H1 (cell line): ENCODE results near the gene TEF. TPM values are rescaled to one million over a fixed set of nuclear protein-coding genes. Genes with fewer than 3 reads are reported as not detected.

Experiments
- CTCF ChIA-PET: fragments of 300-600 bp; sonication (Branson Sonifier 250); formaldehyde crosslinking; loops from one replicate; lab custom pipeline; 2021; ENCODE audit not compliant: partially characterized antibody; lab: Charles Lee
- POLR2A ChIA-PET: fragments of 300-600 bp; sonication (Branson Sonifier 250); formaldehyde crosslinking; loops from one replicate; lab custom pipeline; 2021; ENCODE audit warnings: inconsistent platforms; ENCODE audit not compliant: partially characterized antibody; lab: Charles Lee
- DNase-seq, 2 experiments: peaks; one replicate each; pipeline versions ENCODE4 v3.0.0 to v3.0.0-alpha.2; 2010 to 2022; ENCODE audit warnings: low spot score in 2 of 2, low read depth in 1 of 2, mixed read lengths in 1 of 2
- FAIRE-seq: peaks from 2 replicates; lab custom pipeline; 2011; peaks lifted over from hg19 to GRCh38; lab: Jason Lieb, UNC
- H2AFZ ChIP-seq: 2 replicates; pipeline ENCODE4 v1.8.1; 2012; ENCODE audit warnings: low read length, inconsistent platforms
- H2AK5ac ChIP-seq: 2 replicates; pipeline ENCODE4 v1.6.1; 2013; ENCODE audit warnings: low read depth, low read length
- H2BK120ac ChIP-seq: replicated peaks from 2 replicates; pipeline ENCODE3; 2013; ENCODE audit warnings: low read depth, low read length, inconsistent platforms
- H2BK12ac ChIP-seq: 2 replicates; pipeline ENCODE4 v1.6.1; 2013; ENCODE audit warnings: low read depth, low read length
- H2BK15ac ChIP-seq: 2 replicates; pipeline ENCODE4 v1.6.1; 2013; ENCODE audit warnings: low read length
- H2BK20ac ChIP-seq: 2 replicates; pipeline ENCODE4 v1.6.1; 2013; ENCODE audit warnings: low read length
- H2BK5ac ChIP-seq: 2 replicates; pipeline ENCODE4 v1.6.1; 2013; ENCODE audit warnings: low read depth, low read length
- H3K14ac ChIP-seq: 2 replicates; pipeline ENCODE4 v1.6.1; 2013; ENCODE audit warnings: inconsistent platforms; ENCODE audit not compliant: insufficient read length
- H3K18ac ChIP-seq: 2 replicates; pipeline ENCODE4 v1.6.1; 2013; ENCODE audit warnings: low read length; ENCODE audit errors: extremely low read depth
- H3K23ac ChIP-seq: 2 replicates; pipeline ENCODE4 v1.6.1; 2013; ENCODE audit warnings: inconsistent platforms; ENCODE audit not compliant: insufficient read length
- H3K23me2 ChIP-seq: 2 replicates; pipeline ENCODE4 v1.6.1; 2013; ENCODE audit warnings: low read depth, low read length
- H3K27ac ChIP-seq: 2 replicates; pipeline ENCODE4 v1.6.1; 2011; ENCODE audit warnings: low read depth, low read length, inconsistent platforms
- H3K27me3 ChIP-seq, 4 experiments: replicated peaks in 1 of 4; 1 replicate in 1 of 4; 2 replicates in 3 of 4; pipeline versions ENCODE4 v1.6.1 to v1.8.1; 2011 to 2013; ENCODE audit warnings: low read length in 3 of 4, mild to moderate bottlenecking in 3 of 4, inconsistent platforms in 2 of 4, mixed read lengths in 2 of 4, moderate library complexity in 1 of 4; ENCODE audit not compliant: control insufficient read depth in 3 of 4, insufficient read depth in 3 of 4; ENCODE audit errors: extremely low read depth in 1 of 4
- H3K36me3 ChIP-seq, 4 experiments: 2 replicates each; pipeline versions ENCODE4 v1.6.1 to v1.8.1; 2011 to 2013; ENCODE audit warnings: mild to moderate bottlenecking in 4 of 4, low read length in 3 of 4, moderate library complexity in 2 of 4, control low read depth in 1 of 4, inconsistent platforms in 1 of 4; ENCODE audit not compliant: insufficient read depth in 4 of 4, control insufficient read depth in 2 of 4
- H3K4ac ChIP-seq: replicated peaks from 2 replicates; pipeline ENCODE3; 2013; ENCODE audit warnings: low read length, low read depth, mixed read lengths, inconsistent platforms; ENCODE audit not compliant: insufficient read length
- H3K4me1 ChIP-seq, 4 experiments: replicated peaks in 1 of 4; 1 replicate in 1 of 4; 2 replicates in 3 of 4; pipeline versions ENCODE4 v1.6.1 to v1.8.1; 2011 to 2013; ENCODE audit warnings: low read length in 3 of 4, inconsistent platforms in 2 of 4, mixed read lengths in 1 of 4; ENCODE audit not compliant: insufficient read depth in 4 of 4, control insufficient read depth in 3 of 4
- H3K4me2 ChIP-seq, 2 experiments: 2 replicates each; pipeline versions ENCODE4 v1.6.1 to v1.8.1; 2011 to 2013; ENCODE audit warnings: low read depth in 2 of 2, low read length in 2 of 2, control low read depth in 1 of 2, inconsistent platforms in 1 of 2, mild to moderate bottlenecking in 1 of 2; ENCODE audit not compliant: insufficient read depth in 1 of 2
- H3K4me3 ChIP-seq, 4 experiments: fragments of 200-600, 300-600 bp in 1 of 4; sonication (generic), shearing (Covaris generic), sonication (Bioruptor Twin) in 1 of 4; 2 replicates each; pipeline versions ENCODE4 v1.5.1 to v1.8.1; 2011 to 2016; ENCODE audit warnings: low read length in 4 of 4, low read depth in 3 of 4, control low read depth in 2 of 4, inconsistent platforms in 2 of 4, mild to moderate bottlenecking in 2 of 4, mixed read lengths in 1 of 4, moderate library complexity in 1 of 4; ENCODE audit not compliant: insufficient read depth in 2 of 4; ENCODE audit errors: extremely low read depth in 1 of 4
- H3K56ac ChIP-seq: replicated peaks from 2 replicates; pipeline ENCODE3; 2013; ENCODE audit warnings: low read depth, mild to moderate bottlenecking, mixed read lengths, low read length, inconsistent platforms; ENCODE audit not compliant: insufficient read length
- H3K79me1 ChIP-seq: 2 replicates; pipeline ENCODE4 v1.6.1; 2013; ENCODE audit warnings: low read depth, low read length, control low read depth
- H3K79me2 ChIP-seq, 2 experiments: 2 replicates each; pipeline versions ENCODE4 v1.6.1 to v1.8.1; 2012 to 2013; ENCODE audit warnings: low read length in 2 of 2, mild to moderate bottlenecking in 2 of 2, inconsistent platforms in 1 of 2; ENCODE audit not compliant: insufficient read depth in 2 of 2, control insufficient read depth in 1 of 2
- H3K9ac ChIP-seq, 4 experiments: replicated peaks in 1 of 4; 1 replicate in 1 of 4; 2 replicates in 3 of 4; pipeline versions ENCODE4 v1.6.1 to v1.8.1; 2011 to 2013; ENCODE audit warnings: low read depth in 3 of 4, low read length in 3 of 4, control low read depth in 2 of 4, mild to moderate bottlenecking in 2 of 4, moderate library complexity in 2 of 4, inconsistent platforms in 1 of 4; ENCODE audit errors: extremely low read depth in 1 of 4
- H3K9me3 ChIP-seq, 2 experiments: 2 replicates each; pipeline versions ENCODE4 v1.6.1 to v1.8.1; 2012 to 2013; ENCODE audit warnings: mild to moderate bottlenecking in 2 of 2, moderate library complexity in 2 of 2, control low read depth in 1 of 2, inconsistent platforms in 1 of 2, low read depth in 1 of 2, low read length in 1 of 2, mixed read lengths in 1 of 2; ENCODE audit not compliant: insufficient read depth in 2 of 2
- H4K20me1 ChIP-seq, 2 experiments: replicated peaks in 1 of 2; 2 replicates each; pipeline versions ENCODE3 to v1.8.1; 2011 to 2013; ENCODE audit warnings: inconsistent platforms in 2 of 2, low read length in 2 of 2, mild to moderate bottlenecking in 1 of 2; ENCODE audit not compliant: insufficient read depth in 2 of 2, control insufficient read depth in 1 of 2
- H4K5ac ChIP-seq: 2 replicates; pipeline ENCODE4 v1.6.1; 2013; ENCODE audit warnings: low read length, low read depth, mixed read lengths, inconsistent platforms; ENCODE audit not compliant: insufficient read length
- H4K8ac ChIP-seq: 2 replicates; pipeline ENCODE4 v1.8.0; 2013; ENCODE audit warnings: mild to moderate bottlenecking, moderate library complexity, low read length, inconsistent platforms; ENCODE audit not compliant: insufficient read depth; ENCODE audit errors: extremely low read depth
- H4K91ac ChIP-seq: replicated peaks from 2 replicates; pipeline ENCODE3; 2013; ENCODE audit warnings: low read length, mixed read lengths, inconsistent platforms; ENCODE audit not compliant: insufficient read length
- CBX5 ChIP-seq: fragments of 300-800, 300-1000 bp; sonication (generic); IDR thresholded peaks from 2 replicates; pipeline ENCODE4 v1.7.1; 2016; ENCODE audit warnings: antibody characterized with exemption, low read length, low read depth
- HDAC2 ChIP-seq, 2 experiments: fragments of 300-600 bp in 1 of 2; sonication (generic) in 1 of 2; IDR thresholded peaks; 2 replicates each; pipeline ENCODE4 v1.6.1; 2011 to 2012; ENCODE audit warnings: low read depth in 2 of 2, low read length in 2 of 2, mild to moderate bottlenecking in 2 of 2, moderate library complexity in 2 of 2, borderline replicate concordance in 1 of 2, inconsistent platforms in 1 of 2
- PHF8 ChIP-seq: fragments of 200-600 bp; sonication (generic); conservative IDR thresholded peaks from 2 replicates; pipeline ENCODE4 v1.7.1; 2012; ENCODE audit warnings: low read depth, mild to moderate bottlenecking, inconsistent platforms, low read length, moderate library complexity
- RFX5 ChIP-seq: IDR thresholded peaks from 2 replicates; pipeline ENCODE4 v1.6.1; 2011; ENCODE audit warnings: low read depth, low read length, improper control_type of control experiment, borderline replicate concordance
- SRF ChIP-seq: IDR thresholded peaks from 2 replicates; pipeline ENCODE4 v1.6.1; 2011; ENCODE audit warnings: mild to moderate bottlenecking, low read depth, low read length, moderate library complexity
- WGBS, 2 experiments: shearing (Covaris generic) in 1 of 2; methylation state at CpG; one replicate each; pipeline versions ENCODE4 v1.1.6 to v1.1.7; 2013 to 2015; ENCODE audit warnings: low lambda C conversion rate in 2 of 2, mixed read lengths in 2 of 2, inconsistent platforms in 1 of 2, low coverage in 1 of 2, missing lambda C conversion rate in 1 of 2; ENCODE audit not compliant: insufficient replicate concordance in 2 of 2, insufficient coverage in 1 of 2, insufficient read length in 1 of 2; ENCODE audit errors: extremely low coverage in 1 of 2, missing lambda C conversion rate in 1 of 2; 5-methylcytosine and 5-hydroxymethylcytosine counted together
- polyA plus RNA-seq, 7 experiments: library from polyadenylated mRNA; depleted of rRNA in 3 of 7; stranded (reverse) in 5 of 7; unstranded in 2 of 7; fragments of >200 nt in 5 of 7; fragments of 200-250 nt in 2 of 7; gene quantifications; 1 replicate in 5 of 7; 2 replicates in 1 of 7; 4 replicates in 1 of 7; pipeline versions ENCODE4 v1.2.1 to v1.2.3, GENCODE V29; 2011 to 2013; ENCODE audit warnings: missing spikeins in 2 of 7, mixed read lengths in 2 of 7
- total RNA-seq: library from RNA; stranded (reverse); fragmentation: NEBNext Ultra II Directional; extraction: Animal tissue kit (Norgen Biotek cat#: 25700); gene quantifications from 2 replicates; pipeline ENCODE4 v1.2.1, GENCODE V29; 2021

TEF gene
- total and polyA plus RNA-seq, 2 of the 8 experiments (the other 6 are each of a cell fraction or from before 2014, with no cell fraction given): 7.4 to 9.0 TPM

- WGBS, 2 experiments: 95% methylated on average over 6 of the region's 6 CpGs; no CpG with 5 or more reads in 1 of the 2 experiments
- Histone ChIP-seq H3K4me3 (no peak overlapping the region), H3K36me3 (no peaks in the 10 kb centered on the region; a peak in 1 of 8 replicates), H4K5ac (no peak overlapping the region), H3K9me3 (no peaks in the 10 kb centered on the region), H3K14ac (no peak overlapping the region), H3K23me2 (no peaks in the 10 kb centered on the region), H2BK12ac (0 out of 2 replicates have a peak overlapping the region, but pooled peaks have one; percentile 68), H2BK20ac (no peak overlapping the region), H2BK15ac (no peak overlapping the region), H2AFZ (no peak overlapping the region), H3K79me2 (no peaks in the 10 kb centered on the region), H3K4ac (no peak overlapping the region), H3K27me3 (no peaks in the 10 kb centered on the region; a peak in 1 of 7 replicates), H4K8ac (no peak overlapping the region), H2AK5ac (no peak overlapping the region), H2BK5ac (no peak overlapping the region), H3K79me1 (no peaks in the 10 kb centered on the region), H3K56ac (no peak overlapping the region), H2BK120ac (no peak overlapping the region), H4K91ac (peak overlapping the region; percentile 17), H3K18ac (no peak overlapping the region), H3K27ac (no peak overlapping the region), H3K4me2 (peak overlapping the region in 1 of 2 experiments; percentile 3; a peak in 1 of 4 replicates), H3K4me1 (peaks cover 10 to 30% (median 22%) of the 10 kb centered on the region in 4 experiments), H3K9ac (no peak overlapping the region), H4K20me1 (peaks cover 0 to 2% of the 10 kb centered on the region in 2 experiments), H3K23ac (no peak overlapping the region)
- CTCF ChIA-PET: interaction anchor here (1.5 to 2.2 kb wide), 2 partner anchors 40 to 153 kb away, joined by 6 to 7 read pairs; no protein-coding TSS in a partner anchor
- POLR2A ChIA-PET: interaction anchor here (0.6 to 11.5 kb wide), 4 partner anchors 15 to 99 kb away, joined by 3 to 129 read pairs (median 3); partner anchors contain the start of gene TEF
- FAIRE-seq (no peak), DNase-seq (no peak)
- no peak for TF ChIP-seq RFX5
- no peak for TF ChIP-seq PHF8
- TF ChIP-seq CBX5: no peak
- TF ChIP-seq HDAC2 (IDR thresholded peaks at IDR 0.05; ENCODE audit: borderline replicate concordance in 1 of 2, low read depth in 2 of 2, low read length in 2 of 2): no peak
- TF ChIP-seq SRF: no peak
Measured at GRCh38 chr22:41364233-41364632, 17.5 kb upstream of the TEF start.
